Calu3 (cell line): ENCODE data around the gene CDCA7L. TPM values are rescaled to one million over a fixed set of nuclear protein-coding genes. Genes with fewer than 3 reads are reported as not detected.
"Not testable (repeated sequence)": the region's sequence is repeated elsewhere in the genome, so short reads cannot be mapped to it uniquely, and the experiment has no call there.

Source experiments
- BruUV-seq: library from RNA; stranded (reverse); fragments of 400-500 nt; replicated peaks from 2 replicates; lab custom pipeline; 2021; lab: Mats Ljungman, UMichigan
- CTCF ChIA-PET: fragments of 300-600 bp; sonication (Branson Sonifier 250); formaldehyde crosslinking; loops from one replicate; lab custom pipeline; 2022; ENCODE audit warnings: antibody characterized with exemption; lab: Charles Lee
- DNase-seq: peaks from one replicate; pipeline ENCODE4 v3.0.0; 2022
- H3K27ac Mint-ChIP-seq: one replicate; pipeline ENCODE4 v1.8.0; 2022; ENCODE audit warnings: mixed read lengths; ENCODE audit not compliant: unreplicated experiment
- H3K27me3 Mint-ChIP-seq: one replicate; pipeline ENCODE4 v1.8.0; 2022; ENCODE audit warnings: mixed read lengths; ENCODE audit not compliant: unreplicated experiment
- H3K36me3 Mint-ChIP-seq: one replicate; pipeline ENCODE4 v1.8.0; 2022; ENCODE audit warnings: mild to moderate bottlenecking, moderate library complexity, mixed read lengths; ENCODE audit not compliant: insufficient read depth, unreplicated experiment
- H3K4me1 Mint-ChIP-seq: one replicate; pipeline ENCODE4 v1.8.0; 2022; ENCODE audit warnings: mild to moderate bottlenecking, low read depth, mixed read lengths; ENCODE audit not compliant: unreplicated experiment
- H3K4me3 Mint-ChIP-seq: one replicate; pipeline ENCODE4 v1.8.0; 2022; ENCODE audit warnings: mild to moderate bottlenecking, low read depth, moderate library complexity, mixed read lengths; ENCODE audit not compliant: unreplicated experiment
- H3K9me3 Mint-ChIP-seq: one replicate; pipeline ENCODE4 v1.8.0; 2022; ENCODE audit warnings: low read depth, mixed read lengths; ENCODE audit not compliant: unreplicated experiment
- intact Hi-C: fragments of 100-400 bp; cut with micrococcal nuclease; formaldehyde crosslinking; loops from one replicate; pipeline ENCODE4 v1.10.0; 2022; ENCODE audit not compliant: unreplicated experiment
- total RNA-seq: library from RNA; stranded (reverse); gene quantifications from 2 replicates; pipeline ENCODE4 v1.2.3, GENCODE V29; 2022
- TF ChIP-seq, protein P1 (sequence below): fragments of 200-600 bp; IDR thresholded peaks from one replicate; pipeline ENCODE4 v1.8.0; 2022; ENCODE audit warnings: antibody characterized with exemption; ENCODE audit not compliant: unreplicated experiment

CDCA7L gene
- total RNA-seq, 1 experiment from 2014 or later = 76.3 TPM

DNA sequence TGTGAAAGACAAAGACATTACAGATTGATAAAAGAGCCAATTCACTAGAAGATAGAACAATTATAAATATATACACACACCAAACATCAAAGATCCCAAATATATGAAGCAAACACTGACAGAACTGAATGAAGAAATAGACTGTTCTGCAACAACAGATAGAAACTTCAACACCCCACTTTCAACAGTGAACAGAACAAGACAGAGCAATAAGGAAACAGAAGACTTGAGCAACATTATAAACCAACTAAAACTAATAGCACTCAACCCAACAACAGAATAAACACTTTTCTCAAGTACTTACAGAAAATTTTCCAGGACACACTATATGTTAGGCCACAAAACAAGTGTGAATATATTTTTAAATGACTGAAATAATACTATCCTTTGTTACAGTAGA is 10.9 kb downstream of the CDCA7L start:
- CTCF ChIA-PET = no interaction called here
- TF ChIP-seq, protein P1, sequence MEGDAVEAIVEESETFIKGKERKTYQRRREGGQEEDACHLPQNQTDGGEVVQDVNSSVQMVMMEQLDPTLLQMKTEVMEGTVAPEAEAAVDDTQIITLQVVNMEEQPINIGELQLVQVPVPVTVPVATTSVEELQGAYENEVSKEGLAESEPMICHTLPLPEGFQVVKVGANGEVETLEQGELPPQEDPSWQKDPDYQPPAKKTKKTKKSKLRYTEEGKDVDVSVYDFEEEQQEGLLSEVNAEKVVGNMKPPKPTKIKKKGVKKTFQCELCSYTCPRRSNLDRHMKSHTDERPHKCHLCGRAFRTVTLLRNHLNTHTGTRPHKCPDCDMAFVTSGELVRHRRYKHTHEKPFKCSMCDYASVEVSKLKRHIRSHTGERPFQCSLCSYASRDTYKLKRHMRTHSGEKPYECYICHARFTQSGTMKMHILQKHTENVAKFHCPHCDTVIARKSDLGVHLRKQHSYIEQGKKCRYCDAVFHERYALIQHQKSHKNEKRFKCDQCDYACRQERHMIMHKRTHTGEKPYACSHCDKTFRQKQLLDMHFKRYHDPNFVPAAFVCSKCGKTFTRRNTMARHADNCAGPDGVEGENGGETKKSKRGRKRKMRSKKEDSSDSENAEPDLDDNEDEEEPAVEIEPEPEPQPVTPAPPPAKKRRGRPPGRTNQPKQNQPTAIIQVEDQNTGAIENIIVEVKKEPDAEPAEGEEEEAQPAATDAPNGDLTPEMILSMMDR = no peak
- Mint-ChIP-seq H3K27me3 (no peaks in the 10 kb centered on the region), H3K9me3 (peaks cover 6% of the 10 kb centered on the region), H3K36me3 (no peaks in the 10 kb centered on the region), H3K27ac (no peak overlapping the region), H3K4me1 (peaks cover 14% of the 10 kb centered on the region), H3K4me3 (no peak overlapping the region)
- DNase-seq = no peak
- intact Hi-C loops = no loop called here
- no TSS peak for BruUV-seq

DNA sequence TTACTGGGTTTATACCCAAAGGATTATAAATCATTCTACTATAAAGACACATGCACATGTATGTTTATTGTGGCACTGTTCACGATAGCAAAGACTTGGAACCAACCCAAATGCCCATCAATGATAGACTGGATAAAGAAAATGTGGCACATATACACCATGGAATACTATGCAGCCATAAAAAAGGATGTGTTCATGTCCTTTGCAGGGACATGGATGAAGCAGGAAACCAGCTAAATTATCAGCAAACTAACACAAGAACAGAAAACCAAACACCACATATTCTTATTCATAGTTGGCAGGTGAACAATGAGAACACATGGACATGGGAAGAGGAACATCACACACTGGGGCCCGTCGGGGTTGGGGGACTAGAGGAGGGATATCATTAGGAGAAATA is 12.4 kb downstream of the CDCA7L start:
- H3K27ac Mint-ChIP-seq, BruUV-seq, intact Hi-C loops, CTCF ChIA-PET, H3K4me3 Mint-ChIP-seq, H3K9me3 Mint-ChIP-seq, DNase-seq, H3K27me3 Mint-ChIP-seq, H3K36me3 Mint-ChIP-seq: not testable (repeated sequence)
- peaks cover 14% of the 10 kb centered on the region for H3K4me1 Mint-ChIP-seq

DNA sequence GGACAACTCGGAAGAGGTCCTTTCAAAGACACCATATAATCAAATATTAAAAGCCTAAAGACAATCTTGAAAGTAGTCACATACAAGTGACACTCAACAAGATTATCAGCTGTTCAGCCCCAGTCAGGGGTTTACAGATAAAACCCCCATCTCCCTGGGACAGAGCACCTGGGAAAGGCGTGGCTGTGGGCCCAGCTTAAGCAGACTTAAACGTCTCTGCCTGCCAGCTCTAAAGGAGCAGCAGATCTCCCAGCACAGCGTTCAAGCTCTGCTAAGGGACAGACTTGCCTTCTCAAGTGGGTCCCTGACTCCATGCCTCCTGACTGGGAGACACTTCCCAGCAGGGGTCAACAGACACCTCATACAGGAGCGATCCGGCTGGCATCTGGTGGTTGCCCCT is 18.0 kb downstream of the CDCA7L start:
- H3K9me3 Mint-ChIP-seq = peaks cover 5% of the 10 kb centered on the region
- no peak for DNase-seq
- TF ChIP-seq, protein P1 = no peak
- H3K4me1 Mint-ChIP-seq = no peaks in the 10 kb centered on the region
- no peaks in the 10 kb centered on the region for H3K27me3 Mint-ChIP-seq
- no peaks in the 10 kb centered on the region for H3K36me3 Mint-ChIP-seq
- no TSS peak for BruUV-seq
- H3K27ac Mint-ChIP-seq = no peak overlapping the region
- H3K4me3 Mint-ChIP-seq = no peak overlapping the region
- CTCF ChIA-PET = interaction anchor here (0.6 kb wide), 1 partner anchor 73 kb away, joined by 5 read pairs; no protein-coding TSS in a partner anchor
- intact Hi-C loops = no loop called here

DNA sequence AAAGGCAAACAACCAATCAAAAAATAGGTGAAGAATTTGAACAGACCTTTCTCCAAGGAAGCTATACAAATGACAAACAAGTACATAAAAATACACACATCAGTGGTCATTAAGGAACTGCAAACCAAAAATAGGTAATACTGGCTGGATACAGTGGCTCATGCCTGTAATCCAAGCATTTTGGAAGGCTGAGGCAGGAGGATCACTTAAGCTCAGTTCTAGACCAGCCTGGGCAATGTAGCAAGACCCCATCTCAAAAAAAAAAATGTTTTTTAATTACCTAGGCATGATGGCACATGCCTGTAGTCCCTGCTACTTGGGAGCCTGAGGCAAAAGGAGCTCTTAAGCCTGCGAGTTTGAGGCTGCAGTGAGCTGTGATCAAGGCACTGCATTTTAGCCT is 19.3 kb downstream of the CDCA7L start:
- H3K9me3 Mint-ChIP-seq = peaks cover 5% of the 10 kb centered on the region
- no peaks in the 10 kb centered on the region for H3K4me1 Mint-ChIP-seq
- TF ChIP-seq, protein P1 = no peak
- CTCF ChIA-PET = no interaction called here
- no peak overlapping the region for H3K4me3 Mint-ChIP-seq
- no peaks in the 10 kb centered on the region for H3K27me3 Mint-ChIP-seq
- intact Hi-C loops = no loop called here
- BruUV-seq = no TSS peak
- DNase-seq = no peak
- H3K27ac Mint-ChIP-seq = no peak overlapping the region
- no peaks in the 10 kb centered on the region for H3K36me3 Mint-ChIP-seq

DNA sequence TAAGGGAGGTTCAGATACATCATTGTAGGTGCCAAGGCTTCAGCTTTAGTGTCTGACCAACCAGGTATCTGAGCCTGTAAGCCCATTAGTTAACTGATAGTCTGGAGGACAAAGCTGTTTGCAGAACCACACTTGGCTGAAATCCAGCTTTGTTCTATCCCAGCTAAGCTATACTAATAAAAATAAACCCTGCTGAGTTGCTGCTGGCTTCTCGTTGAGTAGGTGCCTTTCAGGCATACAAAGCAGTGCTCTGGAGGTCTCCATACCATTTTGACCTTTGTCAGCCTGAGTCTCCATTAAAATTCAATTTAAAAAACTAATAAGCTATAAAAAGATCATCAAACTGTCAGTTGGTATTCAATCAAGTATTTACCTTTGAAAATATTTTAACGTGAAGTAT is 22.0 kb downstream of the CDCA7L start:
- H3K27me3 Mint-ChIP-seq = no peaks in the 10 kb centered on the region
- DNase-seq = no peak
- H3K4me3 Mint-ChIP-seq = no peak overlapping the region
- no TSS peak for BruUV-seq
- H3K27ac Mint-ChIP-seq = no peak overlapping the region
- CTCF ChIA-PET = interaction anchor here (0.7 to 1.0 kb wide), 4 partner anchors 20 to 144 kb away, joined by 3 read pairs; no protein-coding TSS in a partner anchor
- H3K4me1 Mint-ChIP-seq = no peaks in the 10 kb centered on the region
- TF ChIP-seq, protein P1 = no peak
- no peaks in the 10 kb centered on the region for H3K9me3 Mint-ChIP-seq
- no peaks in the 10 kb centered on the region for H3K36me3 Mint-ChIP-seq
- intact Hi-C loops = loop anchor here (5.0 kb wide), 1 partner anchor 79 kb away; no protein-coding TSS in a partner anchor
